NT2/D1 (cell line): ENCODE results near the gene VWA2.

ENCODE experiments used
- DNase-seq: peaks from one replicate; pipeline ENCODE4 v3.0.0-alpha.2; 2011; ENCODE audit warnings: low read depth, low spot score
- H3K27me3 ChIP-seq: 2 replicates; pipeline ENCODE4 v1.6.0; 2011; ENCODE audit warnings: mild to moderate bottlenecking; ENCODE audit not compliant: insufficient read length, insufficient read depth
- H3K36me3 ChIP-seq: 2 replicates; pipeline ENCODE4 v1.6.1; 2011; ENCODE audit warnings: mild to moderate bottlenecking, low read length, mixed read lengths; ENCODE audit not compliant: insufficient read depth, insufficient read length
- H3K4me1 ChIP-seq: 2 replicates; pipeline ENCODE4 v1.5.1; 2011; ENCODE audit not compliant: insufficient read depth, insufficient read length
- H3K4me3 ChIP-seq: 2 replicates; pipeline ENCODE4 v1.5.1; 2011; ENCODE audit warnings: low read depth; ENCODE audit not compliant: insufficient read length
- H3K9ac ChIP-seq: 2 replicates; pipeline ENCODE4 v1.6.0; 2011; ENCODE audit warnings: low read depth; ENCODE audit not compliant: insufficient read length
- H3K9me3 ChIP-seq: 2 replicates; pipeline ENCODE4 v1.5.1; 2011; ENCODE audit warnings: mild to moderate bottlenecking, low read length; ENCODE audit not compliant: insufficient read depth
- SUZ12 ChIP-seq: IDR thresholded peaks from 2 replicates; pipeline ENCODE4 v1.6.1; 2011; ENCODE audit not compliant: insufficient read length, insufficient read depth; ENCODE audit errors: extremely low read depth
- YY1 ChIP-seq: IDR thresholded peaks from 2 replicates; pipeline ENCODE4 v1.6.1; 2011; ENCODE audit not compliant: insufficient read length, insufficient read depth
- ZNF274 ChIP-seq: IDR thresholded peaks from 2 replicates; pipeline ENCODE4 v1.6.1; 2011; ENCODE audit warnings: mild to moderate bottlenecking, low read depth, low read length

The VWA2 gene

GRCh38 chr10:114337510-114338462, 98.7 kb downstream of the VWA2 start:
- H3K9me3 ChIP-seq = no peaks in the 10 kb centered on the region
- H3K4me1 ChIP-seq = peaks cover 12% of the 10 kb centered on the region
- TF ChIP-seq YY1 (no peak), SUZ12 (no peak), ZNF274 (no peak)
- no peak overlapping the region for H3K9ac ChIP-seq
- no peaks in the 10 kb centered on the region for H3K27me3 ChIP-seq
- no peak overlapping the region for H3K4me3 ChIP-seq
- peaks cover 2% of the 10 kb centered on the region for H3K36me3 ChIP-seq
- peak; percentile 76 for DNase-seq

- no peak for DNase-seq
- Histone ChIP-seq H3K4me1 (peaks cover 16% of the 10 kb centered on the region), H3K4me3 (no peak overlapping the region), H3K9me3 (no peaks in the 10 kb centered on the region), H3K36me3 (peaks cover 2% of the 10 kb centered on the region), H3K27me3 (no peaks in the 10 kb centered on the region), H3K9ac (no peak overlapping the region)
- no peak for TF ChIP-seq ZNF274
- no peak for TF ChIP-seq SUZ12
- TF ChIP-seq YY1 = no peak
Measured at GRCh38 chr10:114340816-114341215, 101.8 kb downstream of the VWA2 start.
